Neuron (in vitro differentiated cells): ENCODE measurements around the gene CERS6.

Experiments
- H2AFZ ChIP-seq: one replicate; pipeline ENCODE4 v1.6.1; 2013; ENCODE audit warnings: low read depth, mild to moderate bottlenecking, inconsistent platforms, low read length, moderate library complexity
- H3K27me3 ChIP-seq: one replicate; pipeline ENCODE4 v1.6.1; 2013; ENCODE audit warnings: low read length; ENCODE audit not compliant: insufficient read depth
- H3K36me3 ChIP-seq: one replicate; pipeline ENCODE4 v1.6.1; 2013; ENCODE audit warnings: low read length; ENCODE audit not compliant: insufficient read depth
- H3K4me1 ChIP-seq: one replicate; pipeline ENCODE4 v1.6.1; 2013; ENCODE audit warnings: low read length; ENCODE audit not compliant: insufficient read depth
- H3K4me3 ChIP-seq: 2 replicates; pipeline ENCODE4 v1.5.1; 2013; ENCODE audit warnings: mild to moderate bottlenecking, low read length, moderate library complexity
- H3K9me3 ChIP-seq: one replicate; pipeline ENCODE4 v1.6.1; 2013; ENCODE audit warnings: low read length

CERS6 gene

GRCh38 chr2:168587307-168587706, 131.2 kb downstream of the CERS6 start:
- peaks cover 19% of the 10 kb centered on the region for H3K4me1 ChIP-seq
- H2AFZ ChIP-seq = no peak overlapping the region
- peaks cover 3% of the 10 kb centered on the region for H3K9me3 ChIP-seq
- no peak overlapping the region for H3K4me3 ChIP-seq
- H3K36me3 ChIP-seq = no peaks in the 10 kb centered on the region
- no peaks in the 10 kb centered on the region for H3K27me3 ChIP-seq

GRCh38 chr2:168589236-168590211, 133.5 kb downstream of the CERS6 start:
- Histone ChIP-seq H3K9me3 (peaks cover 3% of the 10 kb centered on the region), H3K4me3 (no peak overlapping the region), H3K4me1 (peaks cover 3% of the 10 kb centered on the region), H3K36me3 (no peaks in the 10 kb centered on the region), H2AFZ (no peak overlapping the region), H3K27me3 (no peaks in the 10 kb centered on the region)

DNA sequence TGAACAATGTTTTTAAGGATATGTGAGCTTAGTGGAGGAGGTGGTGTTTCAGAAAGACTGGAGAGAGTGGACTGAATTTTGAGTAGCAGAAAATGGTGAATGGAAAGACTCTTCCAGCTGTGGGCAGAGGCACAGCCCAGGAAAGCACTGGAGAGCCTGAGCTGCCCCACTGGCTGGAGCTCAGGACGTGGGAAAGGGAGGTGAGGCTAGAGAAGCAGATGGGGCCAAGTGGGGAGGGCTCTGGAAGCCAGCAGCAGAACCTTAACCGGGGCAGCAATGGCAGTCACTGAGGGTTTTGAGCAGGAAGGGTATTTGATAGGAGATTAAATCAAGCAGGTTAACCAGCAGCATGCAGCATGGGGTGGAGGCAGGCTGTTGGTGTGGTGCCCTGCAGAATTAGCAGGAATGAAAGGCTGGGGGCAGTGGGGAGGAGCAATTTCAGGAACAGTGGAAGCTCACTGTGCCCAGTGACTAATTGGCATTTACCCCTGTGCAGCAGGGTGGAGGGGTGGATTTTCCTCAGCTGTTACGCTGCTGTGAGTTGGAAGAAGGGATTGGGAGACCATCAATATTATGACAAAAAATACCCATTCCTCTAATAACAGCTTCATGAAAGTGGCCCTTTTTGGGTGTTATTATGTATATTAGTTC, 136.2 kb downstream of the CERS6 start:
- Histone ChIP-seq H3K4me1 (peaks cover 3% of the 10 kb centered on the region), H3K4me3 (no peak overlapping the region), H3K36me3 (no peaks in the 10 kb centered on the region), H2AFZ (no peak overlapping the region), H3K9me3 (no peaks in the 10 kb centered on the region), H3K27me3 (no peaks in the 10 kb centered on the region)

DNA sequence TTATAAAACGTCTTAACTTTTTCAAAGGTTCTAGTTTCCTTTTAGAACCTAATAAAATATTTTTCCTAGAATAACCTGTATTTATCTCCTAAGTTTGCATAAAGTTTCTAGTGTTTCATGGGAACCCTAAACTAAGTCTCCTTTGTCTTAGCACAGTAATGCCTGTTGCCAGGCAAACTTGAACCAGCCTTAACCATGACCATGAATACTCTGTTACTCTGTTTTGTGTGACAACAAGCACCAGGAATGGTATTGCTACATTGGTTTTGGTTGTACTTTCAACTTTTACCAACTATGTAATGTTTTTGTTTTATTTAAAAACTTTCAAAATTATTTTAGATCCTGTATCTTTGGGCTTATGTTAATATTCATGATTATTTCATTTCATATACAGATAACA, 137.6 kb downstream of the CERS6 start:
- Histone ChIP-seq H3K36me3 (no peaks in the 10 kb centered on the region), H3K9me3 (no peaks in the 10 kb centered on the region), H3K4me1 (peaks cover 3% of the 10 kb centered on the region), H3K27me3 (no peaks in the 10 kb centered on the region), H2AFZ (no peak overlapping the region), H3K4me3 (no peak overlapping the region)

- peaks cover 3% of the 10 kb centered on the region for H3K4me1 ChIP-seq
- no peaks in the 10 kb centered on the region for H3K27me3 ChIP-seq
- no peak overlapping the region for H3K4me3 ChIP-seq
- H3K9me3 ChIP-seq = no peaks in the 10 kb centered on the region
- H2AFZ ChIP-seq = no peak overlapping the region
- H3K36me3 ChIP-seq = no peaks in the 10 kb centered on the region
Observed at GRCh38 chr2:168594778-168595177, 138.7 kb downstream of the CERS6 start.

GRCh38 chr2:168596881-168597655, 141.0 kb downstream of the CERS6 start:
- H3K27me3 ChIP-seq = no peaks in the 10 kb centered on the region

GRCh38 chr2:168599738-168600137, 143.7 kb downstream of the CERS6 start:
- Histone ChIP-seq H3K27me3 (no peaks in the 10 kb centered on the region), H3K9me3 (peaks cover 2% of the 10 kb centered on the region), H3K36me3 (no peaks in the 10 kb centered on the region), H3K4me3 (no peak overlapping the region), H2AFZ (no peak overlapping the region), H3K4me1 (peaks cover 5% of the 10 kb centered on the region)

More at GRCh38 chr2:168596881-168597655, 141.0 kb downstream of the CERS6 start:
- Histone ChIP-seq H3K4me3 (no peak overlapping the region), H3K9me3 (no peaks in the 10 kb centered on the region), H3K4me1 (peaks cover 3% of the 10 kb centered on the region), H3K36me3 (no peaks in the 10 kb centered on the region), H2AFZ (no peak overlapping the region)

- Histone ChIP-seq H3K4me1 (peaks cover 5% of the 10 kb centered on the region), H3K4me3 (no peak overlapping the region), H3K27me3 (no peaks in the 10 kb centered on the region), H3K36me3 (no peaks in the 10 kb centered on the region), H3K9me3 (peaks cover 7% of the 10 kb centered on the region), H2AFZ (no peak overlapping the region)
Observed at GRCh38 chr2:168600949-168601348, 144.9 kb downstream of the CERS6 start.

- peaks cover 11% of the 10 kb centered on the region for H3K9me3 ChIP-seq
- peaks cover 5% of the 10 kb centered on the region for H3K4me1 ChIP-seq
- H2AFZ ChIP-seq = no peak overlapping the region
- H3K36me3 ChIP-seq = no peaks in the 10 kb centered on the region
- no peak overlapping the region for H3K4me3 ChIP-seq
- no peaks in the 10 kb centered on the region for H3K27me3 ChIP-seq
Observed at GRCh38 chr2:168601741-168602140, 145.7 kb downstream of the CERS6 start.

DNA sequence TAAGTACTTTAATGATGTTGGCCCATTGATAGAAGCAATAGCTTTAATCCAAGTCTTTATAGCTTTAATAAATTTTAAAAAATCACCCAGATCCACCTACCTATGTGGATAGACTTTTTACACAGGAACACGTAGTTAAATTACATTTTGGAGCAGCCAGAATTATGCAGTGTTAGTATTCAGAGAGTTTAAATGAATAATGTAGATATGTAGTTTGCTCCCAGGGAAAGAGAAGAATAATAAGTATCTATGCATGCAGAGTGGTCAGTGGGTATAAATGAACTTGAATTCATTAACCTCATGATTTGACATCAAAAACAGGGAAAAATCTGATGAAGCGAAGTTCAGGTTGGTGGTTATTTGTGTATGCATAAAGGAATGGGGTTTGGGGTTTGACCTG, 146.3 kb downstream of the CERS6 start:
- Histone ChIP-seq H2AFZ (no peak overlapping the region), H3K27me3 (no peaks in the 10 kb centered on the region), H3K9me3 (peaks cover 12% of the 10 kb centered on the region), H3K4me1 (peaks cover 5% of the 10 kb centered on the region), H3K36me3 (no peaks in the 10 kb centered on the region), H3K4me3 (no peak overlapping the region)

DNA sequence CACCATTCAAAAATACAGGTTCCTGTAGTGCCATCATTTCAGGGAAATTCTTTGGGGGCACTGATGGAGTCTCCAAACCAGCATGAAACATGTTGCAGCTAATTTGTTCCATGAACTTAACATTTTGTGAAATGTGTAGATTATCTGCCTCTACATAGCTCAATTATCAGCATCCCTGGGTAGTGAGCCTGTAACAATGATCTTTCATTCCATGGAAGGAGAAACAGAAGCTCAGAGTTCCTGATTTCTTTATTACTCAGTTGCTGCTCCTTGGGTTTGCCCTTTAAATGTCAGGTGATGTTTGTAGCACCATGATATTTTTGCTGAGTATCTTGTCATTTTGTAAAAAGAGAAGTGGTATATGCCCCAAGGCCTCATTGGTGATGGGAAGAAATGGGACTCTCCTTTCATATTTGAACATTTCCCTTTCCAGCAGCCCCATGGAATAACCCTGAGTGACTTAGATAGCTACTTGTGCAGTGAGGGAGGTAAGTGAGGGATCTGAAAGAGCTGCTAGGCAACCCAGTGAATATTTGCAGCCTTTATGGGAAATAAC, 146.9 kb downstream of the CERS6 start:
- H3K9me3 ChIP-seq = peaks cover 12% of the 10 kb centered on the region
- no peaks in the 10 kb centered on the region for H3K36me3 ChIP-seq
- H3K4me3 ChIP-seq = no peak overlapping the region
- no peaks in the 10 kb centered on the region for H3K27me3 ChIP-seq
- H3K4me1 ChIP-seq = peaks cover 5% of the 10 kb centered on the region
- H2AFZ ChIP-seq = no peak overlapping the region

DNA sequence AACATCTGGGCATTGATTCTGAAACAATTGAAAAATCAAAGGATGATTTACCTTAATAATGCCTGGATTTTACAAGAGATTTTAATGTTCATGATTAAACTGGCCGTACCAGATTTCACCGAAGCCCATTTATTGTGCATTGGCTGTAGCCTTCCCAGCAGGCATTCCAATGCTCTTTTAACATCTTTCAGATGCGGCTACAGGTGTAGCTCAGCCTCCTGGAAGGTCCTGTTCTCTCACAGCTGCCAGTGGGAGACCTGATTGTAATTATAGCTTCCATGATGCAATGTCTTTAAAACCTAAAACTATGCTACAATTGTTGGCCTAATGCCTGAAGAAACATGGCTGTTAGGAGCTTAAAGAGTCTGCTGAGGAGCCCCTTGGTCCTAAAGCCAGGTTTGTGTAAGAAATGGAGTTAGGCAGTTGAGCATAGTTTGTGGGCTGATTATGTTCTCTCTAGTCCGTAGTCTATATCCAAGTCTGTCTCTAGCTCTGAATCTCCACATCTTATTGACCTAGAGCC, 147.4 kb downstream of the CERS6 start:
- Histone ChIP-seq H3K27me3 (no peaks in the 10 kb centered on the region), H3K9me3 (peaks cover 12% of the 10 kb centered on the region), H2AFZ (no peak overlapping the region)

More for the DNA sequence above, 147.4 kb downstream of the CERS6 start:
- Histone ChIP-seq H3K4me1 (peaks cover 5% of the 10 kb centered on the region), H3K36me3 (no peaks in the 10 kb centered on the region), H3K4me3 (no peak overlapping the region)
